Muscle layer of duodenum (tissue), 2 donors: ENCODE measurements around the gene SDHAF2.
A peak's percentile ranks its signal among the peaks of the same experiment; 100 is the strongest.

Experiments used
- H3K27ac ChIP-seq: one replicate; pipeline ENCODE4 v1.7.0; 2013; ENCODE audit warnings: mild to moderate bottlenecking, low read length
- H3K27me3 ChIP-seq: one replicate; pipeline ENCODE4 v1.7.0; 2013; ENCODE audit warnings: low read depth, mild to moderate bottlenecking, control low read depth, low read length
- H3K36me3 ChIP-seq, 2 donors: one replicate each; pipeline ENCODE4 v1.7.0; 2013; ENCODE audit warnings: low read length in 2 of 2, control low read depth in 1 of 2, mild to moderate bottlenecking in 1 of 2; ENCODE audit not compliant: insufficient read depth in 2 of 2, control insufficient read depth in 1 of 2
- H3K4me1 ChIP-seq, 2 donors: one replicate each; pipeline ENCODE4 v1.7.0; 2013; ENCODE audit warnings: low read length in 2 of 2, mild to moderate bottlenecking in 2 of 2, control low read depth in 1 of 2, moderate library complexity in 1 of 2; ENCODE audit not compliant: insufficient read depth in 2 of 2, control insufficient read depth in 1 of 2
- H3K4me3 ChIP-seq, 2 donors: one replicate each; pipeline ENCODE4 v1.7.0; 2013; ENCODE audit warnings: low read length in 2 of 2, low read depth in 1 of 2, mild to moderate bottlenecking in 1 of 2
- H3K9me3 ChIP-seq, 2 donors: one replicate each; pipeline ENCODE4 v1.7.0; 2013; ENCODE audit warnings: low read length in 2 of 2, control low read depth in 1 of 2, mild to moderate bottlenecking in 1 of 2; ENCODE audit not compliant: control insufficient read depth in 1 of 2
- donor health status: healthy.

The SDHAF2 gene

DNA sequence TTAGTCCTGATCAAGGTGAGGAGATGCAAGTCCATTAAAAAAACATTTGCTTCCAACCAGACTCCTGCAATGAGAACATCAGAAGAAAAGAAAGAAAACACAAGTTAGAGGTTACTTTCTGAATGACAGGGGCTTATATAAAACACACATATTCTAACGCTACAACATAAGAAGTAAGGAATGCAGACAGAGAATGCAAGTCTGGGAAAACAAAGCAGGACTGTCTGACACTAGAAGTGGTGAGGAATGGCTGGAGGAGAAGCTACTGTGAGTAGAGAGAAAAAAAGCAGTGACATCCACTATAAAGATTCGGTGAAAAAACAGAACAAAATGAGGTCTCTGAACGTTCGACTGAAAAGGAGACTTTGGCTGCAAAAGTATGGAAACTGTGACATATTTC lies 25.3 kb upstream of the SDHAF2 start:
- H3K27me3 ChIP-seq = no peaks in the 10 kb centered on the region
- no peak overlapping the region for H3K4me3 ChIP-seq
- H3K36me3 ChIP-seq = peaks cover 58 to 77% of the 10 kb centered on the region in 2 donors
- H3K4me1 ChIP-seq = no peaks in the 10 kb centered on the region
- H3K9me3 ChIP-seq = no peaks in the 10 kb centered on the region
- no peak overlapping the region for H3K27ac ChIP-seq

DNA sequence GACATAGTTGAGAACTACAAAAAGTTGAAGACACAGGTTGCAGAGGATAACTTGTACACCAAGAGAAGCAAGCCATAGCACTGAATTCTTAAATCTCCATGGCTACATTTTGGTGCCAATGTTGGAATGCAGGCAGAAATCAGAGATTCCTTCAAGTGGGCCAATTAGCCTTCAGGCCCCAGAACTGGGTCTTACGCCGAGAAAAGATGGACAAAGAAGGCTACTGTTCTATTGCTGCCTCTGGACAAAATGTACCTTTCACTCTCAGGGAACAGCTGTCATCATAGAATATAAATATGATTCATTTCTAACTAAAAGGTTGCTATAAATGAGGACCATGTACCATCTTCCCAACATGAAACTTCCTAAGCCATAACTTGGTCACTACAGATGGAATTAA lies 23.9 kb upstream of the SDHAF2 start:
- no peak overlapping the region for H3K27ac ChIP-seq

GRCh38 chr11:61406991-61407728 lies 22.8 kb upstream of the SDHAF2 start:
- no peaks in the 10 kb centered on the region for H3K27me3 ChIP-seq
- H3K4me3 ChIP-seq = no peak overlapping the region
- peaks cover 75 to 90% of the 10 kb centered on the region in 2 donors for H3K36me3 ChIP-seq
- H3K27ac ChIP-seq = no peak overlapping the region
- H3K4me1 ChIP-seq = no peaks in the 10 kb centered on the region
- H3K9me3 ChIP-seq = no peaks in the 10 kb centered on the region

More for the DNA sequence above, 23.9 kb upstream of the SDHAF2 start:
- Histone ChIP-seq H3K9me3 (no peaks in the 10 kb centered on the region), H3K27me3 (no peaks in the 10 kb centered on the region), H3K36me3 (peaks cover 64 to 86% of the 10 kb centered on the region in 2 donors), H3K4me1 (no peaks in the 10 kb centered on the region), H3K4me3 (no peak overlapping the region)

DNA sequence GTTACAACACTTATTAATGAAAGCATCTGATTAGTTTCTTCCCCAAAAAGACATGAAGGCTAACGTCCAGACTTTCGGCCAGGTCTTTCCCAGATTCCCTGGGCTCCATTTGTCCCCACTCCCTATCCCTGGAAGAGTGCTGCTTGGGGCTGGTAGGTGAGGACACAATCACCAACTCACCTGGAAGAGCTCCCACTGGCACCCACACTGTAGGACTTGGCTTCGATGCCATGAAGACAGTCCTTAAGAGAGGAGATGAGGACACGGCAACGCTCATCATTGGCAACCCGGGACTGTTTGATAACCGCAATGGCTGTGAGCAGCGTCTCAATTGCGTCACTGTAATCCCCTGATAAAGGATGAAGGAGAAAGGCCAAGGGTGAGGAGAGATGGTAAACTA lies 18.3 kb upstream of the SDHAF2 start:
- H3K27me3 ChIP-seq = no peaks in the 10 kb centered on the region
- H3K27ac ChIP-seq = no peak overlapping the region
- peaks cover 75 to 93% of the 10 kb centered on the region in 2 donors for H3K36me3 ChIP-seq
- H3K9me3 ChIP-seq = no peaks in the 10 kb centered on the region
- no peaks in the 10 kb centered on the region for H3K4me1 ChIP-seq
- H3K4me3 ChIP-seq = no peak overlapping the region

DNA sequence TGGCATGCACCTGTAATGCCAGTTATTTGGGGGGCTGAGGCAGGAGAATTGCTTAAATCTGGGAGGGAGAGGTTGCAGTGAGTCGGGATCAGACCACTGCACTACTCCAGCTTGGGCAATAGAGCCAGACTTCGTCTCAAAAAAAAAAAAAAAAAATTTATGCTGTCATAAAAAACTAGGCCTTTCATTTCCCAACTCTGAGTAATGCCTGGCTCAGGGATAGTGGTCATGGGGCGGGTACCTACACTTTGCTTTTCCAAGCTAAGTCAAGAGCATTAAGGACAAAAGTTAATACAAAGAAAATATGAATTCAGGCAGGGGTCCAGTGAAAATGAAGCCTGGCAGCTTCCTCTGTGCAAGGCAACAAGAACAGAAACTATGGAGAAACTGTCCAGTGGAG lies 16.4 kb upstream of the SDHAF2 start:
- no peaks in the 10 kb centered on the region for H3K9me3 ChIP-seq
- no peak overlapping the region for H3K27ac ChIP-seq
- H3K4me3 ChIP-seq = no peak overlapping the region
- H3K36me3 ChIP-seq = peaks cover 77 to 86% of the 10 kb centered on the region in 2 donors
- H3K4me1 ChIP-seq = no peaks in the 10 kb centered on the region
- H3K27me3 ChIP-seq = no peaks in the 10 kb centered on the region

DNA sequence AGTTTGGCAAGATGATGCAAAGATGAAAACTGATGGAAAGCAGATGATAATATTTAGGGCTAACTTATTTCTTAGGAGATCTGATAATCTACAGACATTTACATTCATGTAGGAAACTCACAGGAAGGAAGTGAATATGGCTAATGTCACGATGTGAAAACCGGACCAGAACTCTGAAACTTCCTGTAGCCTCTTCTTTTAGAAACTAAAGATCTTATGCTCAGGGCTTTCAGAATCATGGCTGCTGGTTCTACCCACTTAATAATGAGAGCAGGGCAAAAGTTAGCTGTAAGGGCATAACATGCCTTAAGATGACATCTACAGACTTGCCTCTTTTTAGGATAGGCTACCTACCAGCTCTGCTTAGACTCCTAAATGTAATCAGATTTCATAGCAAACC lies 15.4 kb upstream of the SDHAF2 start:
- Histone ChIP-seq H3K27ac (no peak overlapping the region), H3K27me3 (no peaks in the 10 kb centered on the region), H3K4me1 (no peaks in the 10 kb centered on the region), H3K4me3 (no peak overlapping the region), H3K36me3 (peaks cover 80 to 83% of the 10 kb centered on the region in 2 donors), H3K9me3 (no peaks in the 10 kb centered on the region)

DNA sequence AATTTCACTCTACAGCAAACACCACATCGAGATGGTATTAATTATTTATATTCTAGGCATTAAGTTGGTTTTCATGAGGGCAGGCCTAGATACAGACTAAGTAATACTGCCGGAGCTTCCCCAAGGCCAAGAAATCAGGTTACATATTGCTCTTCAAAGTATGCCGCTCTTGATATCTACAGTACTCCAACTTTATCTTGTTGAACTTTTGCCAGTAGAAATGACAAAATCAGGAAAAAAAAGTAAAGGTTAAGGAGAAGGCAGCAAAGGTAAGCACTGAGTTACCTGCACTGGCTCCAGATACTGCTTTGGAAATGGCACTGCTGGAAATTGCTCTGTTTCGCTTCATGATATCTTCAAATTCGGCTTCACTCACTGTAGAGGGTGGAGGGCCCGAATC lies 14.5 kb upstream of the SDHAF2 start:
- Histone ChIP-seq H3K9me3 (no peaks in the 10 kb centered on the region), H3K4me3 (no peak overlapping the region), H3K4me1 (no peaks in the 10 kb centered on the region), H3K27ac (no peak overlapping the region), H3K27me3 (no peaks in the 10 kb centered on the region), H3K36me3 (peaks cover 83% of the 10 kb centered on the region in 2 donors)

DNA sequence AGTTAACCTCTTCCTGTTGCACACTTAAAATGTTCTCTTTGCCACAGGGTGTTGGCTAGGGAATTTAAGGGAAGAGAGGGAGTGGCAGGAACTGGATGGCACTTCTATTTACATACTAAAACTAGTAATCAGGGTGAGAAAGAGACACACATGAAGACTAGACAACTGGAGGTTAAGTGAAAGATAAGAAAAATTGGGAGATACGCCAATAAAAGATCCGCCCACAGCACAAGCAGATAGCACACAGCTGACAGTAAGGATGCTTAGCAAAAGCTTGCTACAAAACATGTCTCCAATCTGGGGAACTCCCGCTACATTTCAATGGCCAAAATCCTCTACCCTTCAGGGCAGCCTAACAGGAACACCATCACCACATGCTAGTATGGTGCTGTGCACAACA lies 13.0 kb upstream of the SDHAF2 start:
- peak overlapping the region; percentile 2 for H3K27ac ChIP-seq
- no peaks in the 10 kb centered on the region for H3K4me1 ChIP-seq
- H3K4me3 ChIP-seq = no peak overlapping the region
- H3K9me3 ChIP-seq = no peaks in the 10 kb centered on the region
- H3K27me3 ChIP-seq = no peaks in the 10 kb centered on the region
- peaks cover 79 to 80% of the 10 kb centered on the region in 2 donors for H3K36me3 ChIP-seq

DNA sequence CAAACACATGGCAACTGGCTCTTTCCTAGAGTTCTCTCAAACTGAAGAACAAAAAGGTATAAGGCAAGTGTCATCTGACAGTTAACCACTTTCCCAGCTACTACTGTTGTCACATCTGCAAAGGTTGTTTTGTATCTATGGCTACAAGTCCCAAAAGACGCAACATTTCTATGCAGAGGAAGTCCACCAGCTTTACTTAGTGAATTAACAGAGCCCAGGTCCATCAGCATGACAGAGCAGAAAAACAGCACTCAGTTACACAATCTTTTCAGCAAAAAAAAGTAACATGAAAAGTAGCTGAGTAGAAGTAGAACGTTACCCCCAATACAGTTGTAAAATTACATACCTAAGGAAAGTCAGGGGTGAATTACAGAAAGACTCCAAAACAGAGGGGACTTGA lies 12.3 kb upstream of the SDHAF2 start:
- Histone ChIP-seq H3K9me3 (no peaks in the 10 kb centered on the region), H3K27me3 (no peaks in the 10 kb centered on the region), H3K27ac (no peak overlapping the region), H3K4me3 (no peak overlapping the region), H3K4me1 (no peaks in the 10 kb centered on the region), H3K36me3 (peaks cover 72 to 76% of the 10 kb centered on the region in 2 donors)

DNA sequence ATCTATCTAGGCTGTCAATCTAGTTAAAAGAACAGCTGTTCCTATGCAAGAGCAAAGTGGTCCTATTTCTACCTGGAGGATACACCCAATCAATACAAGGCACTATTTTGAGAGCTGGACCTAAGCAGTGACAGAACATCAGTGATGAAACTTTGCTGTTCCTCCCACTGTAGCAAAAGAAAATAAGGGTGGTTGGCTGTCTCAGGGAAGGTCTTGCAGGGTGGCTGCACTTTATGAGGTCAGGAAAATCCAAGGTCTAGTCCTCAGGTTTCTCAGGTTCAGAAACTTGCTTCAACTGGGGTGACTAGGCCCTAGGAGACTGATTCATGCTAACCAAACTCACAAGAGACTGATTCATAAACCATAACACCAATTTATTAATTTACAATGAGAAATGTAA lies 11.8 kb upstream of the SDHAF2 start:
- Histone ChIP-seq H3K9me3 (no peaks in the 10 kb centered on the region), H3K36me3 (peaks cover 67 to 71% of the 10 kb centered on the region in 2 donors), H3K27me3 (no peaks in the 10 kb centered on the region), H3K27ac (no peak overlapping the region), H3K4me1 (no peaks in the 10 kb centered on the region), H3K4me3 (no peak overlapping the region)

- peaks cover 69 to 70% of the 10 kb centered on the region in 2 donors for H3K36me3 ChIP-seq
- H3K9me3 ChIP-seq = no peaks in the 10 kb centered on the region
- no peak overlapping the region for H3K4me3 ChIP-seq
- H3K27me3 ChIP-seq = no peaks in the 10 kb centered on the region
- no peak overlapping the region for H3K27ac ChIP-seq
- peaks cover 0 to 8% of the 10 kb centered on the region in 2 donors for H3K4me1 ChIP-seq
These were observed 7.7 kb upstream of the SDHAF2 start for GRCh38 chr11:61422226-61422625.
